ENCODE results near the gene PPARGC1A. TPM values are rescaled to one million over a fixed set of nuclear protein-coding genes. Genes with fewer than 3 reads are reported as not detected.

Gene PPARGC1A
- total and polyA plus RNA-seq, 2 donors (not counting 3 experiments of a cell fraction or from before 2014, with no cell fraction given) = not detected

- Histone ChIP-seq H3K27ac (ENCODE audit: insufficient read depth, low read depth, low read length) (no peak overlapping the region), H3K4me2 (ENCODE audit: insufficient read depth, low read length) (no peak overlapping the region), H3K27me3 (ENCODE audit: control insufficient read depth in 2 of 2, insufficient read depth in 2 of 2, low read length in 2 of 2) (no peaks in the 10 kb centered on the region), H3K79me2 (ENCODE audit: control insufficient read depth, insufficient read depth, low read length) (no peaks in the 10 kb centered on the region), H3K4me1 (ENCODE audit: control insufficient read depth, extremely low read depth, insufficient read depth, low read length) (no peaks in the 10 kb centered on the region), H3K4me3 (replicated peaks in 1 of 3; ENCODE audit: insufficient read depth in 1 of 3, low read depth in 1 of 3, low read length in 3 of 3) (no peak overlapping the region), H3K36me3 (ENCODE audit: control insufficient read depth in 2 of 2, extremely low read depth in 1 of 2, insufficient read depth in 2 of 2, low read length in 2 of 2) (no peaks in the 10 kb centered on the region), H2AFZ (ENCODE audit: low read depth, low read length) (no peak overlapping the region), H3K9me3 (replicated peaks; ENCODE audit: control insufficient read depth, insufficient read depth, low read length) (peaks cover 2% of the 10 kb centered on the region), H3K9ac (replicated peaks; ENCODE audit: extremely low read depth, insufficient read depth, low read length) (no peak overlapping the region), H4K20me1 (replicated peaks; ENCODE audit: control insufficient read depth, extremely low read depth, insufficient read depth, low read length) (no peaks in the 10 kb centered on the region), H3K9me1 (replicated peaks; ENCODE audit: control insufficient read depth, extremely low read depth, insufficient read depth, low read length) (no peaks in the 10 kb centered on the region)
- ChIA-PET CTCF (no interaction called here), POLR2A (no interaction called here)
- no TSS peak for BruUV-seq (replicated peaks)
- no peak for FAIRE-seq
- dilution Hi-C loops (cut with MboI; ENCODE audit: extremely low pct_ligation_motif_present, low sequenced_read_pairs) (no loop called here), intact Hi-C loops (cut with micrococcal nuclease) (no loop called here)
- no peak for DNase-seq (ENCODE audit: low read depth, low spot score)
- TF ChIP-seq JUN (IDR thresholded peaks at IDR 0.05; ENCODE audit: borderline replicate concordance, insufficient read depth, insufficient read length, low read depth) (no peak), POLR2A (IDR thresholded peaks at IDR 0.05; ENCODE audit: low read depth, low read length) (no peak), CTCF (IDR thresholded peaks at IDR 0.05; ENCODE audit: extremely low read depth in 1 of 2, insufficient read depth in 1 of 2, low read depth in 1 of 2, low read length in 2 of 2) (no peak), GATA2 (IDR thresholded peaks at IDR 0.05; ENCODE audit: insufficient read depth, insufficient read length, low read depth, low read length) (no peak), FOS (IDR thresholded peaks at IDR 0.05; ENCODE audit: borderline replicate concordance, insufficient read depth, low read length) (no peak), POLR2AphosphoS5 (IDR thresholded peaks at IDR 0.05; ENCODE audit: insufficient read depth, low read depth, low read length) (no peak), EZH2 (IDR thresholded peaks at IDR 0.05; ENCODE audit: borderline replicate concordance, low read depth, low read length, severe bottlenecking) (no peak), MYC (IDR thresholded peaks at IDR 0.05; ENCODE audit: low read depth, low read length) (no peak)
- TF ChIP-seq, protein P1, sequence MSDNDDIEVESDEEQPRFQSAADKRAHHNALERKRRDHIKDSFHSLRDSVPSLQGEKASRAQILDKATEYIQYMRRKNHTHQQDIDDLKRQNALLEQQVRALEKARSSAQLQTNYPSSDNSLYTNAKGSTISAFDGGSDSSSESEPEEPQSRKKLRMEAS (IDR thresholded peaks at IDR 0.05; ENCODE audit: insufficient read depth, insufficient read length) = no peak
These were observed 84.4 kb downstream of the PPARGC1A start for GRCh38 chr4:23805450-23805851.
